ENCODE results near the gene MAP3K5. TPM values are rescaled to one million over a fixed set of nuclear protein-coding genes. Genes with fewer than 3 reads are reported as not detected.

Gene MAP3K5
- total RNA-seq, 1 experiment from 2014 or later = 0.55 TPM

- DNase-seq (ENCODE audit: low read depth, low spot score) = no peak
- in situ Hi-C loops (cut with HindIII; ENCODE audit: low pct_unique_long_range_greater_than_20kb, low sequenced_read_pairs) = no loop called here
Measured at GRCh38 chr6:136511926-136512325, 280.4 kb downstream of the MAP3K5 start.

DNA sequence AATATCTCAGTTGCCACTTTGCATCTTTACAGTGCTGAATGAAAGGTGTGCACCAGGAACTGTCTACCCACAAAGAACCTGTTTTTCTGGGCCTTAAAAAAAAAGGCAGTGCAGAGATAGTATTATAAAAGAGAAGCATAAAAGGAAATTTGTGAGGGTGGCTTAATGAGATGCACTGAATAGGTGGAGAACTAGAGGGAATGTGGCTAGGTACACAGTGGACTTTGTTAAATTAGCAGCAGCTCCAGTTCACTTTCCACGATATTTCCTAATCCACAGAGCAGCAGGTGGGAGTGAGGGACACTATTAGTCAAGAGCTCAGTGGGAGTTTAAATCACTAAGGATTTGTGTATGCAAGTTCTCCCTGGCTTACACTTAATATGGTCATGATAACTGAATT, 280.9 kb downstream of the MAP3K5 start:
- in situ Hi-C loops (cut with HindIII; ENCODE audit: low pct_unique_long_range_greater_than_20kb, low sequenced_read_pairs) = no loop called here

GRCh38 chr6:136510782-136511181, 281.5 kb downstream of the MAP3K5 start:
- in situ Hi-C loops (cut with HindIII; ENCODE audit: low pct_unique_long_range_greater_than_20kb, low sequenced_read_pairs) = no loop called here
- DNase-seq (ENCODE audit: low read depth, low spot score) = no peak

More for the DNA sequence above, 280.9 kb downstream of the MAP3K5 start:
- DNase-seq (ENCODE audit: low read depth, low spot score) = no peak

DNA sequence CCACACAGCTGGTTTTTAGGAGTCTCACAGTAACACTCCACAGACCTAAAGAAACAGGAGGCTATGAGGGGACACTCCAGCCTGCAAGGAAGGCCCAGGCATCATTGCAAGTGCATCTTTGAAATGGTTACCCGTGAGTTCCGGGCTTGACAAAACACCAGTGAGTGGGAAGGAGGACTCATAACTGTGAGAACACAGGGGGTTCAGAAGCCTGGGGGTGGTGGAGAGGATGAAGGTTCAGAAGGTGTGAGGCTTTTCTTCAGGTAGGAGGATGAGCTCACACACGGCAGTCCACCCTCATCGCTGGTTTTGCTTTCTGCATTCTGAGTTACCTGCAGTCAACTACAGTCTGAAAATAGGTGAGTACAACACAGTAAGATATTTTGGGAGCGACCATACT, 282.0 kb downstream of the MAP3K5 start:
- in situ Hi-C loops (cut with HindIII; ENCODE audit: low pct_unique_long_range_greater_than_20kb, low sequenced_read_pairs) = no loop called here
- DNase-seq (ENCODE audit: low read depth, low spot score) = no peak

DNA sequence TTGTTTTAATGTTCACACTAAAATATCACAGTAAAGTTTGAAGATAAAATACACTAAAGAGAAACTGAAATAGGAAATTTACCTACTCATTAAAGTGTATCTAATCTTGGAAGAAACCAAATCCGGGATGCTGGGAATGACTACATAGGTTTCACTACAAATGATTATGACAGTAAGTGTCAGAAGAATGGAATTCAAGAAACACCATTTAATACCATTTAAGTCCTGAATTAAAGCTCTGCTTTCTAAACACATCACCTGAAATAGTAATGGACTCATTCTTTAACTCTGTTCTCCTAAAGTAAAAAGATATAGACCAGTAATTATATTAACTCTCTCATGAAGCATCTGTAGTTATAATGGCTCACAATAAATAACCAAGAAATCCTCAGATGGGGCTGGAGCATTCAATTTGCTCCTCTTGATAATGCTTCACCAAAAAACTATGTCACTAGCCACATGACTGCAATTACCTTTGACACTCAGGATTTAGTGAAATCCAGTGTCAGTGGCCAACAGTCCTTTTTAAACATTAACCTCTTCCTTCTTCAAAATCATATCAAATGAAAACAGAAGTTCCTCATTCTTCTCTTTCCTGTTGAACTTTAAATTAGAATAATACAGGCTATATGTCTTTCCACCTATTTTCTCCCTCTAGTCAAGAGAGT, 283.4 kb downstream of the MAP3K5 start:
- in situ Hi-C loops (cut with HindIII; ENCODE audit: low pct_unique_long_range_greater_than_20kb, low sequenced_read_pairs) = no loop called here
- no peak for DNase-seq (ENCODE audit: low read depth, low spot score)

Small RNA genes lying within 50 kb of the gene (small RNA-seq; reads per million reads assigned to genes)
- 0 reads per million in 2 experiments for gene RNA5SP219

Other genes starting within 250 kb of the MAP3K5 start
- 32.5 and 33.0 TPM in 2 replicates for gene MAP7, start 242.1 kb downstream of the MAP3K5 start, total RNA-seq (2014; rRNA removed; shearing (Covaris generic))
- 9.6 and 11.1 TPM in 2 replicates for gene PEX7, start 30.1 kb upstream of the MAP3K5 start, total RNA-seq (2014; rRNA removed; shearing (Covaris generic))
- not detected in 2 replicates for gene SLC35D3, start 129.8 kb upstream of the MAP3K5 start, total RNA-seq (2014; rRNA removed; shearing (Covaris generic))